Measurements from ENCODE around the gene SSU72.
"Not testable (repeated sequence)": the region's sequence is repeated elsewhere in the genome, so short reads cannot be mapped to it uniquely, and the experiment has no call there.

GRCh38 chr1:1495461-1495975 lies 79.1 kb downstream of the SSU72 start:
- not testable (repeated sequence) for TF ChIP-seq MAX (IDR thresholded peaks at IDR 0.05; ENCODE audit: low read depth); CTCF (IDR thresholded peaks at IDR 0.05); POLR2AphosphoS5 (IDR thresholded peaks at IDR 0.05; ENCODE audit: low read depth, low read length); ZBTB33 (IDR thresholded peaks at IDR 0.05; ENCODE audit: borderline replicate concordance, low read depth); EZH2phosphoT487 (IDR thresholded peaks at IDR 0.05; ENCODE audit: borderline replicate concordance, low read depth); USF1 (IDR thresholded peaks at IDR 0.05; ENCODE audit: borderline replicate concordance, low read depth); CHD2 (IDR thresholded peaks at IDR 0.05; ENCODE audit: low read length, partially characterized antibody); USF2 (IDR thresholded peaks at IDR 0.05; ENCODE audit: borderline replicate concordance, low read depth, low read length); MXI1 (IDR thresholded peaks at IDR 0.05; ENCODE audit: low read depth, low read length); RXRA (IDR thresholded peaks at IDR 0.05; ENCODE audit: borderline replicate concordance, low read depth); GABPA (IDR thresholded peaks at IDR 0.05; ENCODE audit: low read depth)

All from SK-N-SH (cell line).